NCI-H187 treated with DMSO at 0.1 percent for 48 hours (cell line): Measurements from ENCODE around the gene PXK.

ENCODE experiments used
- DNase-seq: peaks from one replicate; lab custom pipeline; 2025; lab: John Stamatoyannopoulos, UW

The PXK gene

DNA sequence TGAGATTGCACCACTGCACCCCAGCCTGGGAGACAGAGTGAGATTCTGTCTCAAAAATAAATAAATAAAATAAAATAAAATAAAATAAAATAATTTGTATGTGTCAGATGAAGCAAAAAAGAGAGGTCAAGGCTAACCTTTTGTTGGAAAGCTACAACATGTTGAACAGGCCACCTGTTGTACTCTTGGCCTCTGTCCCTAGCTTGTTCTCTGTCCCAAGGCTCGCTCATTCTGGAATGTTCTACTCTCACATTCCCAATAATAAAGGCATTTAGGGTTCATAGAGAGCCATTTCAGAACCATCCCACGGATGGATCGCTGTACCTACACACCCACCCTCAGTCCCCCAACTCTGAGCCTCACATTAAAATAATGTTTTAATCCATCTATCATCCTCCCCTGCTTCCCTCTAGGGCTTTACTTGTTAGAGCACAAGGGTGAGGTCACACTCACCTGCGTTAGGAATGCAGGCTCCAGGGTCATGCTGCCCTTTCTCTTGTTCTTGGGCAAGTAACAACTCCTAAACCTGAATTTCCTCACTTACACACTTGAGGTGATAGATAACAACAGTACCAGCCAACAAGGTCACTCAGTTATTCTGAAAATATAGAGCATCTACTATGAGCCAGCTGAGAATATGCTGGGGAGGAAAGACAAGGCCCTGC lies 134.3 kb downstream of the PXK start:
- no peak for DNase-seq

DNA sequence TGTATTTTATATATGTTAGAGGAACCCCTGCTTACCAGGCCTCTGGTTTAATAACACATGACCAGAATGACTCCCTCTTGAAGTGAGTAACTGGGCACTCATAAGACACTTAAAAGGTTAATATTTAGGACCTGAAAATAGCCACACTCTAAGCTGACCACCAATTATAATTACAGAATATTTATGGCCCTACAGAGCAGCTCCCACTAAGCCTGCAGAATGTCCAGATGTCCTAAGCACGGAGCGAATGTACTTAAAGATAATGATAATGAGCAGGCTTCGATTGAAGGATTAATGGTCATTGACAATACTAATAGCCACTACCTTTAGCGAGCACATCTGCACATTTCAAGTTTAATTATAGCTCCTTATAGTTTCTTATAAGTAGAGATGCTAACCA lies 136.4 kb downstream of the PXK start:
- no peak for DNase-seq

DNA sequence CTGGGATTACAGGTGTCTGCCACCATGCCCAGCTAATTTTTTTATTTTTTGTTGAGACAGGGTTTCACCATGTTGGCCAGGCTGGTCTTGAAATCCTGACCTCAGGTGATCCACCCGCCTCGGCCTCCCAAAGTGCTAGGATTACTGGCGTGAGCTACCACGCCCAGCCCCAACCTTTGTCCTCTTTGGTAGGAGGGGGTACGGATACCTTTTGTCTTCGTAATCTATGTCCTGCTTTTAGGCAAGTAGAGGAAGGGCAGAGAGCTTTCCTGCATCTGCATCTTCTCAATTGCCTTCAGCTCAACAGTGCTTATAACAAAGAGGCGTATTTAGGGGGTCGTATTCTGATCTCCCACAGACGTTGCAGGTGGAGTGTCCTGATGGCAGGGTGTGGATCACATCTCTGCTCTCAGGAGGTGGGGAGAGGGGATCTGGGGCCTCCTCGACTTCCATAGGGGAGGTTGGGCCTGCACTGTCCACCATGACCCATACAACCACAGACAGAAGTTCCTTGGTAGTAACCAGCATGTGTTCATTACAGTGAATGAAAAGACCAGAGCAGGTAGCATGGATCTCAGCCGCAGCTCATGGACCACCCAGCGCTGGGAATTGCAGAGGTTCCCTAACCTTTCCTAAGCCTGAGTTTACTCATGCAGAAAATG lies 137.8 kb downstream of the PXK start:
- no peak for DNase-seq

DNA sequence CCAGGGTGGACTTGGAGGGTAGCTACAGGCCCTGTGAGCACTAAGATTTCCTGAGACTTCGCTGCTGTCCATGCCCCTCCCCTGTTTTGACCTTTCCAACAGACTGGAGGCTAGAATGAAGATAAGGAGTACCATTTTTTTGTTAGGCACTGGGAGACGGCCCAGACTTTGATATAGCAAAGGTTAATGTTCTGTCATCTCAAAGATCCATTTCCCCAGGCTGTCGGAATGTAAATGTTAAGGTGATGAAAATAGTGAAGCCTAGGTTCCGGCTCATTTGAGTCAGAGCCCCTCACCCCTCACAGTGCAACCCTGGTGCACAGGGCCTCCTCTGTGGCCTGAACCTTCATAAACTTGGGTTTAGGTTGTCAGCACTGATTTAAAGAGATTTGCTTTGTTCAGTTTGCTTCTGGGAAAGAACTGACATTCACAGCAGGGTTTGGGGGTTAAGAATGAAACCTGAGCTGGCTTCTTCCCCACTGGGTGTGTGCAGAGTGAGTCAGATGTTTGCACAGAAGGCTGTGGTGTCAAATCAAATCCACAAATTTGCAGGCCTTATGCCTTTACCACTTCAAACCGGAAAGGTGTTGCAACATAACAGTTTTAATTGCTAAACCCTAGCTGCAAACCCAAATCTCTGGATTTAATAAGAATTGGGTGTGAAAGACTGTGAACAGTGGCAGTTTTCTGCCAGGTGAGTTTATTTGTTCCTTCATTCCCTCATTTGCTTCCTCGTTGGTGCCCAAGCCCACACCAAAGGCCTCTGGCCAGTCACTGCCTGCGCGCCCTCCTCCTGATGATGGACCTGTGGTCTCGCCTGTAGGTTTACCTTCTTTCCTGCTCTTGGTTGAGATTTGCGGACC lies 138.6 kb downstream of the PXK start:
- DNase-seq: no peak

DNA sequence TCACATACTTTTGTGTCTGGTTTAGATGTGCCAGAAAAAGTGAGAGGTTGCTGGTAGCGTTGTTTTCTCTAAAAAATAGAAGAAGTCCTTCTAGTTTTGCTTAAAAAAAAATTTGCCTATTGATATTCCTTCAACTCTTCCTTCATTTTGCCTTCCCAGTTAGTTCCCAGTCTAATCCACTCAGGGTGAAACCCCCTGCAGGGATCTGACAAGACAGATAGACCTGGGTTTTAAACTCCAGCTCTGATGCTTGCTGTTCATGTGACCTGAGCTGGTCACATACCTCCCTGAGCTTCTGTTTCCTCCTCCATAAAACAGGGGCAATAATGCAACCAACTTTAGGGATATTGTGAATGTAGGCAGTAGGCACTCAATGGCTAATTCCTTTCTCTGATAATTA lies 140.6 kb downstream of the PXK start:
- DNase-seq: no peak

DNA sequence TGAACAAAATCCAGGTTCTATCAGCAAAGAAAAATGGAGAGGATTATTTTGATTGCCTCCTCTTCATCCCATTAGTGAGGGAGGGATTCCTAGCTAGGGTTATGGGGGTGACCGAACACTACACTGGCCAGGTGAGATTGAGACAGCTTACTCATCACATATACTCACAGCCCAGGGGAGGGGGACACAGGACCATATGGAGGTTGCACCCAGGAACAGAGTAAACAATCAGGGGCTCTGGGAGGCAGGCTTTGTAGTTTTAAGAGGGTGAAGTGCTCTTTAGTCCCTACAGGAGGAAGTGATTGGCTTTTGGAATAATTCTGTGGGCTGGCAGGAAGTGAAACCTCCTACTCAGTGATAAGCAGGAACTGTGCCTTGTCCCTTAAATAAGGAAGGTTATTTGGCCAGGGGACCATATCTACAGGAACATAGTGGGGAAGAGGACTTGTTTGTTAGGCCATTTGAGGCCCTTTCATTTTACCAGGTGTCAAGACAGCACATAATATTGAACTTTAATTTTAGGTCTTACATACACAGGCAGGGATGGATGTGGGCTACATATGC lies 141.7 kb downstream of the PXK start:
- DNase-seq: no peak

DNA sequence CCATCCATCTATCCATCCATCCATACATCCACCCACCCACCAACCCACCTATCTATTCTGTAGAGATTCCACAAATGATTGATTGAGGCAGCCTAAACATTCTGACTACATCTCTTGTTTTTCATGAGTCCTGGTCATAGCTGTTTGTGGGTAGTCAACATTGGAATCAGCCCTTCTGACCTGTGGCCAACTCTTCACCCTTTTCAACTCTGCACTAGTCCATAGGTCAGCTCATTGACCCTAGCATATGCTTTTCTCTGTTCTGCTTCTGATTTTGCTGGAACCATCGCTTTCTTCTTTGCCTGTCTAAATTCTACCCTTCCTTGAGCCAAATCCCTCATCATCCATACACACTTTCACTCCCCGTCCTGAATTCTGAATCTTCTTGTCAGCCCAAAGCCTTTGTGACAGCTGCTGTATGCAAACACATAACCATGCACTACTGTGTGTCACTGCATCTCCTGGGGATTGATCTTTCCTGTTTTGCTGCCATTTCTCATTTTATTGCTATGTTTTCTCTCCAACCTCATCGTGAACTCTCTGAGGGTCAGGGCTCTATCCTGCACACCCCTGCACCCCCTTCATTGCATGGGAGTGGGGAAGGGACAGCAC lies 142.4 kb downstream of the PXK start:
- DNase-seq: no peak
